Activated naive CD8-positive, alpha-beta T cell treated with anti-CD3 and anti-CD28 coated beads, Interleukin-2, amount 50 U/mL, for 16 hours (primary cell): ENCODE results near the gene EGFR.

Experiments used
- DNase-seq: peaks from one replicate; pipeline ENCODE4 v3.0.0-alpha.2; 2020; ENCODE audit warnings: low read depth, low spot score

Gene EGFR

DNA sequence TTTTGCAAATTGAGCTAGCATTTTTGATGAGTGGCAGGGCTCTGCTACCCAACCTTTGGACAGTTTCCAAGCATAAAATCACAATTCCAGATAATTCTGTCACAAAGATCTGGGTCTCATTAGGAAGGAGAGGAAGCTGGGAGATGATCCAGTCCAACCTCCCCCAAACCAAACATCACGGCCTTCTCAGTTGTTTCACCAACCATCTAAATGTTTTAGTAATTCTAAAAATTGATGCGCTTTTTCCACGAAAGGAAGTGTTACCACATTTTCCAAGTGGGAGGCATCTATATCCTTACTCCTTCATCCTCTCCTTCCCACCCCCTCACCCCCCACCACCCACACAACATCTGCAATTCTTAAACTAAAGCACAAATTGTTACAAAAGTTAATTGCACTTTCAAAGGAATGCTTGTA lies 108.3 kb downstream of the EGFR start:
- no peak for DNase-seq

- no peak for DNase-seq
Observed at GRCh38 chr7:55127622-55128081, 108.8 kb downstream of the EGFR start.

DNA sequence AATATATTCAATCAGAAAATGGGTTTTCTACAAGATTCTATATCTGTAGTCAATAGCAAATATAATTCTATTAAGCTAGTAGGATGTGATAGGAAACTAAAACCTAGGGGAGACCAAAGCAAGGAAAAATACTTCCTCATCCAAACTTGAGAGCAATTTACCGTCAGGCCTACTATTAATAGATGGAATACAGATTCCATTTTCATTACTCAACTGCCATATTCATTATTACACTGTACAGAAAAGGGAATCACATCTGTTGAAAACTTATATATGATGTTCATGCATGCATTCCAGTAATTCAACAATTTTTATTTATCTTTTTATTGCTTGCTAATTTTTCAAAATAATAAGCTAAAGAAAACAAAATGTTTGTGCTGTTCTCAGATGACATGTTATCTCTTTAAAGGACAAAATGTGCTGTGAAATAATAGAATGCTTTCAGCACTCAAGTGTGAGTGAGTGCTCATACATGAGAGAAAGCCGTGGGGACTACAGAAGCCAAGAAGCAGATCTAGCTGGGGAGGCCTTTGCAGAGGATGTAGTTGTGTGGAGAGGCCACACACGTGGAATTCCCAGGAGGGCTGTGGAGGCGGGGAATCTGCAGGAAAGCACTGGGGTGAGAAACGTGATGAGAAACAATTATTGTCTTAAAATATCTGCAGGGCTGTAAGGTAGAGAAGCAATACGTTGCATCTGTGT lies 110.0 kb downstream of the EGFR start:
- no peak for DNase-seq

DNA sequence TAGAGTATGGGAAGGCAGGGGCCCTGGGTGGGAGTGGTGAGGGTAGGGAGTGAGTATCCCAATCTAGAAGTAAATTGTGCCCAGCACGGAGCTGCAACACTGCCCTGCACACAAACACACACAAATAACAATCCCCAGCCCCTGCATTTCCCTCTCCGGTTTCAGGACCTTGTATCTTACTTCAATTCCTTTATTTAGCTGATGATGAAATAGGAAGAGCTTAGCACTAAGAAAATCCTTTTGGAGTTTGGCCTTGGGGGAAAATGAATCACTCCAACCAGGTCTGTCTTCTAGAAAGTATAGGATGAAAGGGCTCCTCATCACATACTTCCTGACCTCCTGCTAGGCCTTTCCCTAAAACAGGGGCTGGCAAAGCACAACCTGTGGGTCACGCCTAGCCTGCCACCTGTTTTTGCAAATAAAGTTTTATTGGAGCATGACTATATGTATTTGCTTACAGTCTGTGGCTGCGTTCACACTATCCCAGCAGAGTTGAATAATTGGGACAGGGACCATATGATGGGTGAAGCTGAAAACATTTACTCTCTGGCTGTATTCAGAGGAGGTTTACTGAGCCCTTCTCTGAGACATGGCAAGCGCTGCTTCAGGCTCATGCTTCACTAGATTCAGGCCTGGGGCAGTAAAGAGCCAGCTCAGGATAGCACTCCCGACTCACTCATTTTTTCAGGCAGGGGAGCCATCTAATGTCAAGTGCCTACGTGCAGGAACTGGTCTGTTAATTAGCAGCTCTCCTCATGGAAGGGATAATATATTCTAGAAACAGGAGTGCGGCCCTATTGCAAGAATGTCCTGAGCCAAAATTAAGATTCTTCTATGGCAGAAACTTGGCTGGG lies 111.0 kb downstream of the EGFR start:
- no peak for DNase-seq

DNA sequence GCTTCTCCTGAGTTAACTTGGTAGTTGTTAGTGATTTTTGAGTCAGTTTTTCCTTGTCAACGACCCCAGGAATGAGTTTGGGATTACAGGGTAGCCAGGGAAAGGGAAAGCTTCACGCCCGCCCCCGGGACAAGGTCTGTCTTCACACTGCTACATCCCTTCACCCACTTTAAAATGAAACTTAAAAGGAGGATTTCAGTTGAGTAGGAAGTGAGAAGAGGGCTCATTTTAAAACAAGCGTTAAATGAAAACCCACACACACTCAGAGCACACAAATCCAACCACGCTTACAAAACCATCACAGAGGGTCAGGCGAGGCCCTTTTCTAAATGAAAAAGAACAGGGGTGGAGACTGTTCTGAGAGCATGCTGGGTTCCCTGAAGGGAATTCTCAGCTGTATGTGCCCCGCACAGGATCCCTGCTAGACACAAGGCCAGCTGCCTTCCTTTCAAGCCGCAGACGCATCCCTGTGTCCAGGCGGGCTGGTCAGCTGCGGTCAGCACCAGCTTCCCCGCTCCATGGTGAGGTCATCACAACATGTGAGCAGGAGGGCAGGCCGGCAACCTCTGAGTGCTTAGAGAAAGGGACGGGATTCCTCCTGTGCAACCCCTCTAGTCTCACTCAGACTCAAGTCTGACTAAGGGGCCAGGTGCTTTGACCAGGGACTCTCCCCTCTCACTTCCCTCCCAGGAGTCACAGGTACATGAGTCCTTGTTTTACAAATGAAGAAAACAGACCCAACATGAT lies 111.8 kb downstream of the EGFR start:
- DNase-seq, result no peak

GRCh38 chr7:55131142-55131929 lies 112.5 kb downstream of the EGFR start:
- no peak for DNase-seq

GRCh38 chr7:55132550-55132889 lies 113.7 kb downstream of the EGFR start:
- DNase-seq, result no peak

DNA sequence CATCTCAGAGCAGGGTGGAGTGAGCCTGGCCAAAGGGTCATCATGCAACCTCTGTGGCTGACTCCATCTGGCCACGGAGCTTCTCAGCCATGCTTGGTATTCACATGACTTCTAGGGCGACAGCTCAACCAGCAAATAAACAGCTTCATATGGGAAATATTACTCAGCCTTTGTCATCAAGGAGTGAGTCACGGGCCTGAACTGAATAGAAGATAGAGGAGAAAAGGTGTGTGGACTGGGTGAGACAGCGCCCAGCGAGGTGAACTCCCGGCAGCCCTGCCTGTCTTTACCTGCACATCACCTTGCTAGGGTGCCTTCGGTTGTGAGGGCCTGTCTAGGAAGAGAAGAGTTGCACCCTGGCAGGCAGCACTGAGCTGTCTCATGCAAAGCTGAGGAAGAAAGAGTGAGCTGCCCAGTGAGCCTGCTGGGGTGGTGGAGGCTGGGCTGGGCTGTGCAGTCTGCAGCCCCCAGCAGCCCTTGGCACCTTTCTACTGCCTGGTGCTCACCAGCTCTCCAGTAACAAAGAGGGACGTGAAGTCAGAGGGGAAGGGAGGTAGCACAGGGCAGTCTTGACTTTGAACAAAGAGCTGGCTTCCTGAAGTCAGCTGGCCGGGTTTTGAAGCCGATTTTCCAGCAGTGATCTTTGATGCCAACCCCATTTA lies 114.2 kb downstream of the EGFR start:
- no peak for DNase-seq

GRCh38 chr7:55133630-55134358 lies 115.0 kb downstream of the EGFR start:
- no peak for DNase-seq

- DNase-seq, result no peak
Observed at GRCh38 chr7:55134359-55134725, 115.5 kb downstream of the EGFR start.

GRCh38 chr7:55134786-55135185 lies 116.0 kb downstream of the EGFR start:
- no peak for DNase-seq

DNA sequence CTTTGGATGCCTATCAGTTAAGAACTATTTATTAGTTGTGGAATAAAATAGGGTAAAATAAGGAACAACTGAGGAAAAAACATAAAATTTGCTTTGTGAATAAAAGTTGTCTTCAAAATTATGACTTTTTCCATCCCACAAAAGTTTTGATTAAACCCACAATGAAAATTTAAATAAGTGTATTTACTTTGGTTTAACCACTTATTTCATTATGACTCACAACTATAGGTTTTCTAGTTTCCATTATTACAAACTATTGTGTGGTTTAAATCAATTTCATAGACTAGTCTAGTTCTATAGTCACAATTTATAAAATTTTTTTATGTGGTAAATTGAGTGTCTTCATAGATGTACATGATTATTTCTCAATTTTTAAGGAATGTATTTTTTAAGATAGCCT lies 116.6 kb downstream of the EGFR start:
- DNase-seq, result no peak

- DNase-seq, result no peak
Observed at GRCh38 chr7:55138663-55139062, 119.8 kb downstream of the EGFR start.

DNA sequence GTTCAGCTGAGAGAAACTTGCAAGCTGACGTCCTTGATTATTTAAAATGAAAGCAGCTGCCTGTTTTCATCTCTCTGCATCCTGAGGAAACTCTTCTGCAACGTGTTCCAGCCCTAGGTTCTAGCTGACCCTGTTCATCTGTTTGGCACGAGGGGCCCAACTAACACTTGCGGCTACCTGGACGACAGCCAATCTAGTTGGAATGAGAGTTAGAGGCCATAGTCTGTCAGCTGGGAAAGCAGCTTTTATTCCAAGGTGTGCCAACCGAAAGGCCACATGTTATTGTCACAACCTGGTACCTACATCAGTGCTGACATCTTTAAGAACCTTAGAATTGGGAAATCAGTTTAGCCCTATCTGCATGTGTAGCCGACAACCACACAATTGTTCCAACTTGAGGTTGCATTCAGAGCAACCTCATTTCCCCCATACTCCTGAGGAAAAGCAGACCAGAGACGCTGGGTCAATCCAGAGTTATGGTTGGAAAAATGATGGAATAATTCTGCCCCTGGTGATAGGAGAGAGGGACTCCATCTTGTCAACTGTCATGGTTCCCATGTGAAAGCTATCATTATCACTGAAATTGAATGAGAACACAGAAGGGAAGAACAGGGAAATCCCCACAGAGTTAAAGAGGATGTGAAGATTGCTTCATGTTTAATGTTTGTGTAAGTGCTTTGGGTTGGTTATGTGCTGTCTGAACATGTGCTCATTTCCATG lies 121.6 kb downstream of the EGFR start:
- no peak for DNase-seq

GRCh38 chr7:55140941-55141278 lies 122.1 kb downstream of the EGFR start:
- no peak for DNase-seq

DNA sequence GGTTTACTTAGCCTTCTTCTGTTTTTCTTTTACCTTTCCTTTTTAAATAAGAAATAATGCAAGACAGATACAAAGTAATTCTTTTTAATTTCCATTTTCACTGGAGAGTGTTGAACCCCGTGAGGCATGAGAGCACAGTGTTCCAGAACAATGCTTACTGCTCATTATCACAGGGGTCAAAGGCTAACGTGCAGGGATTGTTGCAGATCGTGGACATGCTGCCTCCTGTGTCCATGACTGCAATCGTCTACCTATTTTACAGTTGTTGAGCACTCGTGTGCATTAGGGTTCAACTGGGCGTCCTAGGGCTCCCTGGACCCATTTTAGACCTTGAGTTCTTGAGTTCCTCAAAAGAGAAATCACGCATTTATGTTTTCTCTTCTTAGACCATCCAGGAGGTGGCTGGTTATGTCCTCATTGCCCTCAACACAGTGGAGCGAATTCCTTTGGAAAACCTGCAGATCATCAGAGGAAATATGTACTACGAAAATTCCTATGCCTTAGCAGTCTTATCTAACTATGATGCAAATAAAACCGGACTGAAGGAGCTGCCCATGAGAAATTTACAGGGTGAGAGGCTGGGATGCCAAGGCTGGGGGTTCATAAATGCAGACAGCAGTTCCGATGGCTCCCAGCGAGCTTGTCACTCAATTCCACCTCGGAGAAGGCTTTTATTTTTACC lies 124.2 kb downstream of the EGFR start:
- DNase-seq, result no peak

GRCh38 chr7:55144333-55145317 lies 125.8 kb downstream of the EGFR start:
- DNase-seq, result no peak

- no peak for DNase-seq
Observed at GRCh38 chr7:55145606-55146005, 126.8 kb downstream of the EGFR start.
